ENCODE data around the gene ASCC3. TPM values are rescaled to one million over a fixed set of nuclear protein-coding genes. Genes with fewer than 3 reads are reported as not detected.
A peak's percentile ranks its signal among the peaks of the same experiment; 100 is the strongest.

ASCC3 gene
- total and polyA plus RNA-seq, 2 donors (not counting 1 experiment from before 2014, with no cell fraction given) = 9.0 to 42.3 TPM

GRCh38 chr6:100460650-100461204 lies 420.4 kb downstream of the ASCC3 start:
- CTCF ChIA-PET = interaction anchor here (0.6 kb wide), 1 partner anchor 26 kb away, joined by 5 read pairs; no protein-coding TSS in a partner anchor
- Histone ChIP-seq H3K27me3 (replicated peaks in 1 of 4; ENCODE audit: control extremely low read depth in 1 of 4, control insufficient read depth in 3 of 4, insufficient read depth in 4 of 4, low read length in 3 of 4) (peaks cover 1 to 96% (median 86%) of the 10 kb centered on the region in 4 experiments), H3K9ac (ENCODE audit: low read length) (no peak overlapping the region), H3K4me3 (ENCODE audit: control extremely low read depth in 1 of 5, extremely low read depth in 1 of 5, insufficient read depth in 1 of 5, low read depth in 2 of 5, low read length in 4 of 5) (peak overlapping the region in 1 of 5 experiments; percentile 12), H3K4me2 (replicated peaks; ENCODE audit: low read depth, low read length, poor library complexity, severe bottlenecking) (no peak overlapping the region), H3K79me2 (ENCODE audit: control insufficient read depth, insufficient read depth, low read length) (no peaks in the 10 kb centered on the region), H4K20me1 (ENCODE audit: control insufficient read depth, insufficient read depth, low read length, poor library complexity, severe bottlenecking) (no peaks in the 10 kb centered on the region), H2AFZ (ENCODE audit: insufficient read depth, low read depth, low read length, poor library complexity, severe bottlenecking) (no peak overlapping the region), H3K4me1 (ENCODE audit: control insufficient read depth in 2 of 2, insufficient read depth in 2 of 2, low read length in 2 of 2) (peaks cover 18 to 40% of the 10 kb centered on the region in 2 donors), H3K9me3 (ENCODE audit: control extremely low read depth in 1 of 3, control insufficient read depth in 2 of 3, insufficient read depth in 1 of 3, low read length in 2 of 3) (peaks cover 12 to 57% (median 23%) of the 10 kb centered on the region in 3 donors), H3K36me3 (replicated peaks in 1 of 2; ENCODE audit: control extremely low read depth in 1 of 2, control insufficient read depth in 1 of 2, extremely low read depth in 1 of 2, insufficient read depth in 2 of 2, low read length in 1 of 2) (no peaks in the 10 kb centered on the region), H3K27ac (ENCODE audit: low read length in 2 of 2) (no peak overlapping the region)
- no peaks in the 10 kb centered on the region for H3K9me3 Mint-ChIP-seq (ENCODE audit: insufficient read depth)
- no peak for DNase-seq
- POLR2A ChIA-PET = no interaction called here
- no peak overlapping the region for H3K27ac Mint-ChIP-seq
- 20% methylated on average over 1 of the region's 9 CpGs for WGBS (ENCODE audit: insufficient coverage)
- intact Hi-C loops (cut with micrococcal nuclease) = no loop called here
- peaks cover 8% of the 10 kb centered on the region for H3K4me1 Mint-ChIP-seq
- H3K27me3 Mint-ChIP-seq = peaks cover 77% of the 10 kb centered on the region
- no peak overlapping the region for H3K4me3 Mint-ChIP-seq
- ATAC-seq (ENCODE audit: low read depth) = no peak
- TF ChIP-seq CTCF (IDR thresholded peaks at IDR 0.05) = no peak
- no peak for TF ChIP-seq EZH2 (IDR thresholded peaks at IDR 0.05; ENCODE audit: borderline replicate concordance, insufficient read depth, low read depth, low read length, poor library complexity, severe bottlenecking)

GRCh38 chr6:100459592-100460184 lies 421.4 kb downstream of the ASCC3 start:
- no peak for ATAC-seq (ENCODE audit: low read depth)

More at GRCh38 chr6:100459592-100460184, 421.4 kb downstream of the ASCC3 start:
- Mint-ChIP-seq H3K4me1 (peaks cover 3% of the 10 kb centered on the region), H3K27ac (no peak overlapping the region), H3K9me3 (ENCODE audit: insufficient read depth) (no peaks in the 10 kb centered on the region), H3K27me3 (peaks cover 76% of the 10 kb centered on the region), H3K4me3 (no peak overlapping the region)
- CTCF ChIA-PET = no interaction called here
- Histone ChIP-seq H3K4me1 (ENCODE audit: control insufficient read depth in 2 of 2, insufficient read depth in 2 of 2, low read length in 2 of 2) (peaks cover 11 to 32% of the 10 kb centered on the region in 2 donors), H3K4me3 (ENCODE audit: control extremely low read depth in 1 of 5, extremely low read depth in 1 of 5, insufficient read depth in 1 of 5, low read depth in 2 of 5, low read length in 4 of 5) (no peak overlapping the region), H3K79me2 (ENCODE audit: control insufficient read depth, insufficient read depth, low read length) (no peaks in the 10 kb centered on the region), H3K9ac (ENCODE audit: low read length) (no peak overlapping the region), H3K9me3 (ENCODE audit: control extremely low read depth in 1 of 3, control insufficient read depth in 2 of 3, insufficient read depth in 1 of 3, low read length in 2 of 3) (peaks cover 10 to 57% (median 24%) of the 10 kb centered on the region in 3 donors), H3K36me3 (replicated peaks in 1 of 2; ENCODE audit: control extremely low read depth in 1 of 2, control insufficient read depth in 1 of 2, extremely low read depth in 1 of 2, insufficient read depth in 2 of 2, low read length in 1 of 2) (no peaks in the 10 kb centered on the region), H4K20me1 (ENCODE audit: control insufficient read depth, insufficient read depth, low read length, poor library complexity, severe bottlenecking) (no peaks in the 10 kb centered on the region), H3K27me3 (replicated peaks in 1 of 4; ENCODE audit: control extremely low read depth in 1 of 4, control insufficient read depth in 3 of 4, insufficient read depth in 4 of 4, low read length in 3 of 4) (peaks cover 1 to 96% (median 84%) of the 10 kb centered on the region in 4 experiments), H2AFZ (ENCODE audit: insufficient read depth, low read depth, low read length, poor library complexity, severe bottlenecking) (no peak overlapping the region), H3K27ac (ENCODE audit: low read length in 2 of 2) (no peak overlapping the region), H3K4me2 (replicated peaks; ENCODE audit: low read depth, low read length, poor library complexity, severe bottlenecking) (no peak overlapping the region)
- intact Hi-C loops (cut with micrococcal nuclease) = loop anchor here (5.0 kb wide), 1 partner anchor 847 kb away; no protein-coding TSS in a partner anchor
- TF ChIP-seq EZH2 (IDR thresholded peaks at IDR 0.05; ENCODE audit: borderline replicate concordance, insufficient read depth, low read depth, low read length, poor library complexity, severe bottlenecking) (no peak), CTCF (IDR thresholded peaks at IDR 0.05) (no peak)
- POLR2A ChIA-PET = no interaction called here
- DNase-seq = no peak
